ENCODE measurements around the gene PAPPA2. TPM values are rescaled to one million over a fixed set of nuclear protein-coding genes. Genes with fewer than 3 reads are reported as not detected.

The PAPPA2 gene
- total and polyA plus RNA-seq, 2 donors from 2014 or later: 4.9 to 93.5 TPM

- intact Hi-C loops (cut with DNase I): no loop called here
- Histone ChIP-seq H3K4me1 (ENCODE audit: control insufficient read depth in 2 of 3, insufficient read depth in 2 of 3, low read depth in 1 of 3, low read length in 3 of 3) (peaks cover 0 to 2% (median 2%) of the 10 kb centered on the region in 3 donors), H3K27me3 (ENCODE audit: control insufficient read depth, insufficient read depth, low read length) (no peaks in the 10 kb centered on the region), H3K9me3 (ENCODE audit: control insufficient read depth in 2 of 3, insufficient read depth in 1 of 3, low read length in 3 of 3) (peaks cover 0 to 5% (median 0%) of the 10 kb centered on the region in 3 donors), H3K9ac (ENCODE audit: low read length in 3 of 3) (no peak overlapping the region), H3K36me3 (ENCODE audit: control insufficient read depth in 2 of 3, insufficient read depth in 3 of 3, low read length in 3 of 3) (no peaks in the 10 kb centered on the region), H3K27ac (ENCODE audit: low read depth in 2 of 2, low read length in 2 of 2) (no peak overlapping the region), H3K4me3 (ENCODE audit: low read length in 3 of 3) (no peak overlapping the region)
- no peak for FAIRE-seq
- TF ChIP-seq CTCF (IDR thresholded peaks at IDR 0.05; ENCODE audit: borderline replicate concordance, extremely low read depth, insufficient read depth): no peak
- DNase-seq: no peak
These were observed 6.2 kb upstream of the PAPPA2 start for GRCh38 chr1:176456795-176457194.

- Histone ChIP-seq H3K9ac (ENCODE audit: low read length in 3 of 3) (no peak overlapping the region), H3K27me3 (ENCODE audit: control insufficient read depth, insufficient read depth, low read length) (no peaks in the 10 kb centered on the region), H3K36me3 (ENCODE audit: control insufficient read depth in 2 of 3, insufficient read depth in 3 of 3, low read length in 3 of 3) (no peaks in the 10 kb centered on the region), H3K9me3 (ENCODE audit: control insufficient read depth in 2 of 3, insufficient read depth in 1 of 3, low read length in 3 of 3) (no peaks in the 10 kb centered on the region), H3K27ac (ENCODE audit: low read depth in 2 of 2, low read length in 2 of 2) (peak overlapping the region in 1 of 2 donors; percentile 3), H3K4me3 (ENCODE audit: low read length in 3 of 3) (no peak overlapping the region), H3K4me1 (ENCODE audit: control insufficient read depth in 2 of 3, insufficient read depth in 2 of 3, low read depth in 1 of 3, low read length in 3 of 3) (peaks cover 0 to 2% (median 2%) of the 10 kb centered on the region in 3 donors)
- no peak for TF ChIP-seq CTCF (IDR thresholded peaks at IDR 0.05; ENCODE audit: borderline replicate concordance, extremely low read depth, insufficient read depth)
- FAIRE-seq: no peak
- DNase-seq: peak in 4 of 5 donors; percentile 65 to 94 (median 90)
- intact Hi-C loops (cut with DNase I): no loop called here
These were observed 2.2 kb upstream of the PAPPA2 start for GRCh38 chr1:176460544-176461336.

- no peaks in the 10 kb centered on the region for H3K9me3 ChIP-seq (ENCODE audit: control insufficient read depth in 2 of 3, insufficient read depth in 1 of 3, low read length in 3 of 3)
- no peaks in the 10 kb centered on the region for H3K27me3 ChIP-seq (ENCODE audit: control insufficient read depth, insufficient read depth, low read length)
- intact Hi-C loops (cut with DNase I): no loop called here
- H3K27ac ChIP-seq (ENCODE audit: low read depth in 2 of 2, low read length in 2 of 2): no peak overlapping the region
- TF ChIP-seq CTCF (IDR thresholded peaks at IDR 0.05; ENCODE audit: borderline replicate concordance, extremely low read depth, insufficient read depth): no peak
- peaks cover 0 to 2% (median 2%) of the 10 kb centered on the region in 3 donors for H3K4me1 ChIP-seq (ENCODE audit: control insufficient read depth in 2 of 3, insufficient read depth in 2 of 3, low read depth in 1 of 3, low read length in 3 of 3)
- no peak overlapping the region for H3K9ac ChIP-seq (ENCODE audit: low read length in 3 of 3)
- H3K36me3 ChIP-seq (ENCODE audit: control insufficient read depth in 2 of 3, insufficient read depth in 3 of 3, low read length in 3 of 3): no peaks in the 10 kb centered on the region
- DNase-seq: no peak
- H3K4me3 ChIP-seq (ENCODE audit: low read length in 3 of 3): no peak overlapping the region
- no peak for FAIRE-seq
These were observed 1.4 kb upstream of the PAPPA2 start for GRCh38 chr1:176461576-176461975.

All from kidney (tissue), 14 donors.